ENCODE data around the gene ACOT2.
"Not testable (repeated sequence)": the region's sequence is repeated elsewhere in the genome, so short reads cannot be mapped to it uniquely, and the experiment has no call there.

ACOT2 gene

DNA sequence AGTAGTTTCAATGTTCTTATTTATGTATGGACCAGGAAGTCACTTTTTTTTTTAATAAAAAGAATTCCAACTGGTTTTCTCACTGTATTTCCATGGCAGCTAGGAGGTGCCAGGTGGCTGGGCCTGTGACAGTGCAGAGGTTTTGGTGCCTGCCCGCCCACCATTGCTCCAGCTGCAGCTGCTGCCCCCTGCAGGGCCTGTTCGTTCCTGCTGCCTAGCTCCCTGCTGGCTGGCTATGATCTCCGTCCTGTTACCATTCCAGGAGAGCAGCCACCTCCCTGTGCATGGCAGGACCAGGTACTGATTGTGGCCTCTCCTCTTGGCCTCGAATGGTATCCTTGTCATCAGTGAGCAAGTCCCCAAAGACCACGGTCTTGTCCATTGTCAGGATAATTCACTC lies 30.0 kb upstream of the ACOT2 start:
- H3K27me3 ChIP-seq (ENCODE audit: control insufficient read depth, low read length); H3K4me1 ChIP-seq (ENCODE audit: control insufficient read depth, low read length); H3K4me2 ChIP-seq (ENCODE audit: low read length); H3F3A ChIP-seq (ENCODE audit: control insufficient read depth, insufficient read depth); H3K4me3 ChIP-seq (ENCODE audit: low read length); H3K27ac ChIP-seq (ENCODE audit: low read depth, low read length); H3K9me2 ChIP-seq (replicated peaks; ENCODE audit: control insufficient read depth, low read length); H3K36me3 ChIP-seq (ENCODE audit: control insufficient read depth, low read length); H3K9me3 ChIP-seq (ENCODE audit: control insufficient read depth, insufficient read depth, low read length); H3K79me2 ChIP-seq (ENCODE audit: control insufficient read depth, low read length); H4K20me1 ChIP-seq (ENCODE audit: control insufficient read depth, insufficient read depth, low read depth, low read length): not testable (repeated sequence)
- TF ChIP-seq, protein P1, sequence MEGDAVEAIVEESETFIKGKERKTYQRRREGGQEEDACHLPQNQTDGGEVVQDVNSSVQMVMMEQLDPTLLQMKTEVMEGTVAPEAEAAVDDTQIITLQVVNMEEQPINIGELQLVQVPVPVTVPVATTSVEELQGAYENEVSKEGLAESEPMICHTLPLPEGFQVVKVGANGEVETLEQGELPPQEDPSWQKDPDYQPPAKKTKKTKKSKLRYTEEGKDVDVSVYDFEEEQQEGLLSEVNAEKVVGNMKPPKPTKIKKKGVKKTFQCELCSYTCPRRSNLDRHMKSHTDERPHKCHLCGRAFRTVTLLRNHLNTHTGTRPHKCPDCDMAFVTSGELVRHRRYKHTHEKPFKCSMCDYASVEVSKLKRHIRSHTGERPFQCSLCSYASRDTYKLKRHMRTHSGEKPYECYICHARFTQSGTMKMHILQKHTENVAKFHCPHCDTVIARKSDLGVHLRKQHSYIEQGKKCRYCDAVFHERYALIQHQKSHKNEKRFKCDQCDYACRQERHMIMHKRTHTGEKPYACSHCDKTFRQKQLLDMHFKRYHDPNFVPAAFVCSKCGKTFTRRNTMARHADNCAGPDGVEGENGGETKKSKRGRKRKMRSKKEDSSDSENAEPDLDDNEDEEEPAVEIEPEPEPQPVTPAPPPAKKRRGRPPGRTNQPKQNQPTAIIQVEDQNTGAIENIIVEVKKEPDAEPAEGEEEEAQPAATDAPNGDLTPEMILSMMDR (IDR thresholded peaks at IDR 0.05; ENCODE audit: low read depth, low read length, poor library complexity, severe bottlenecking), result peak; percentile 66

DNA sequence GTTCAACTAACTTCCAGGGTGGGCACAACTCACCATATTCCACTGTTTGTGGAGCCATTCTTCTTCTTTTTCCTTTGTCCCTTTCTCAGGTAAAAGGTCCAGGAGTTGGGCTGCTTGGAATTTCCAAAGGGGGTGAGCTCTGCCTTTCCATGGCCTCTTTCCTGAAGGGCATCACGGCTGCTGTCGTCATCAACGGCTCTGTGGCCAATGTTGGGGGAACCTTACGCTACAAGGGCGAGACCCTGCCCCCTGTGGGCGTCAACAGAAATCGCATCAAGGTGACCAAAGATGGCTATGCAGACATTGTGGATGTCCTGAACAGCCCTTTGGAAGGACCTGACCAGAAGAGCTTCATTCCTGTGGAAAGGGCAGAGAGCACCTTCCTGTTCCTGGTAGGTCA lies 26.1 kb upstream of the ACOT2 start:
- not testable (repeated sequence) for H3K9me3 ChIP-seq (ENCODE audit: control insufficient read depth, insufficient read depth, low read length); H3K4me3 ChIP-seq (ENCODE audit: low read length); H4K20me1 ChIP-seq (ENCODE audit: control insufficient read depth, insufficient read depth, low read depth, low read length); H3K79me2 ChIP-seq (ENCODE audit: control insufficient read depth, low read length); H3K9me2 ChIP-seq (replicated peaks; ENCODE audit: control insufficient read depth, low read length); H3K4me1 ChIP-seq (ENCODE audit: control insufficient read depth, low read length); H3K27ac ChIP-seq (ENCODE audit: low read depth, low read length); H3K4me2 ChIP-seq (ENCODE audit: low read length); H3K27me3 ChIP-seq (ENCODE audit: control insufficient read depth, low read length); H3F3A ChIP-seq (ENCODE audit: control insufficient read depth, insufficient read depth); H3K36me3 ChIP-seq (ENCODE audit: control insufficient read depth, low read length)
- TF ChIP-seq, protein P1 (IDR thresholded peaks at IDR 0.05; ENCODE audit: low read depth, low read length, poor library complexity, severe bottlenecking), result peak; percentile 11

DNA sequence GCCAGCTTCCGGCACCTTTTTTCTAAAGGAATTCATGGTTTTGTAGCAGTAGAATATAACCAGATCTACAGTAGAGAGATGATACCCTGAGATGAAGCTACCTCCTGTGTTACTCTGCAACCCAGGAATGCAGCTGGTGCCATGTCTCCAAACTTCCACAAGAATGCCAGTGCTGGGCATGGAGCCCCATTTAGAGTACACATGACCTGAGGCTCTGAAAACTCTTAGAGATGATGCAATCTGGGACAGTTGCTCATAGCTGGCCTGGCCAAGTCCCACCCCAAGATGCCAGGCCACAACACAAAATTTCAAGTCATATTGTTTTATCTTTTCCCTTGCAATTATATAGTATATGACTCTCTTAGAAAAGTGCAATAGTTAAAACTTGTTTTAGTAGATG lies 23.7 kb upstream of the ACOT2 start:
- H3K27me3 ChIP-seq (ENCODE audit: control insufficient read depth, low read length); H3K9me3 ChIP-seq (ENCODE audit: control insufficient read depth, insufficient read depth, low read length); H3K9me2 ChIP-seq (replicated peaks; ENCODE audit: control insufficient read depth, low read length); H3K79me2 ChIP-seq (ENCODE audit: control insufficient read depth, low read length); H3K27ac ChIP-seq (ENCODE audit: low read depth, low read length); H3K36me3 ChIP-seq (ENCODE audit: control insufficient read depth, low read length); H3F3A ChIP-seq (ENCODE audit: control insufficient read depth, insufficient read depth); H4K20me1 ChIP-seq (ENCODE audit: control insufficient read depth, insufficient read depth, low read depth, low read length); H3K4me3 ChIP-seq (ENCODE audit: low read length); H3K4me1 ChIP-seq (ENCODE audit: control insufficient read depth, low read length); H3K4me2 ChIP-seq (ENCODE audit: low read length): not testable (repeated sequence)

DNA sequence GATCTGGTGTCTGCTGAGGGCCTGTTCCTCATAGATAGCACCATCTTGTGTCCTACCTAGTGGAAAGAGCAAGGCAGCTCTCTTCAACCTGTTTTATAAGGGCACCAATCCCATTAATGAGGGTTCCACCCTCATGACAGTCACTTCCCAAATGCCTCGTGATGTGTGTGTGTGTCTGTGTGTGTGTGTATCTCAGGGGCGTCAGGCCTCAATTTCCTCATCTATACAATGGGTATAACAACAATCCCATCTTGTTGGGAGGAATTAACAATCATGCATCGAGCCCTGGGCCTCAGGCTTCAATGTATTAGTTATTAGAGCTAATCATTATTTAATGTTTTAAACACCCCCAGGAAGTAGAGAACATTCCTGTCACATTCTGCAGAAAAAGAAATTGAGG lies 19.9 kb upstream of the ACOT2 start:
- H3K4me1 ChIP-seq (ENCODE audit: control insufficient read depth, low read length); H3F3A ChIP-seq (ENCODE audit: control insufficient read depth, insufficient read depth); H4K20me1 ChIP-seq (ENCODE audit: control insufficient read depth, insufficient read depth, low read depth, low read length); H3K4me3 ChIP-seq (ENCODE audit: low read length); H3K27me3 ChIP-seq (ENCODE audit: control insufficient read depth, low read length); H3K27ac ChIP-seq (ENCODE audit: low read depth, low read length); H3K36me3 ChIP-seq (ENCODE audit: control insufficient read depth, low read length); H3K9me3 ChIP-seq (ENCODE audit: control insufficient read depth, insufficient read depth, low read length); H3K79me2 ChIP-seq (ENCODE audit: control insufficient read depth, low read length); H3K4me2 ChIP-seq (ENCODE audit: low read length); H3K9me2 ChIP-seq (replicated peaks; ENCODE audit: control insufficient read depth, low read length): not testable (repeated sequence)

DNA sequence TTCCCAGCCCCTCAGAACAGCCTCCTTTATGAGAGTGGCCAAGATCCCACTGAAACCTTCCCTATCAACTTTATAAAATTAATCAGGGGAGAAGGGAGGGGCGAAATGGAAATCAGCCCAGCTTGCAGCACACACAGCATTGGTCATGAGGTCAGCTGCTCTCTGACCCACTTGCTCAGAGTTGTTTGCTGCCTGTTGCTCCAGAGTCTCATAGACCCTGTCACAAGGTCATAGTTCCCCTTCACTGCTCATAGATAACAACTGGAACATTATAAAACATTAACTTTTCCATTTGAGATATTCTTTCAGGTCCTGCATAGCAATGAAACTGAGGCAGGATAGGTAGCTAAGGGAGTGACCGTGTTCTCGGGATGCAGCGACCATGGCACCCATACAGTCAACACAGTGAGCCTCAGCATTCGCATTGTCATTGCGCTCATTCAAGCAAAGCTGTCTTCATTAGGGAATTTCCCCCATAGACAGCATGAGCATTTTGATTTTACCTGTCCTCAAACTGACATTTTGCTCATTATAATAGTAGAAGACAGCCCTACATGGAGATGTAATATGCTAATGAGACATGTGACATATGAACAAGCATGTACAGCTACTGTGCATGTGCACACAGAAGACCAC lies 19.0 kb upstream of the ACOT2 start:
- H3F3A ChIP-seq (ENCODE audit: control insufficient read depth, insufficient read depth); H3K79me2 ChIP-seq (ENCODE audit: control insufficient read depth, low read length); H3K36me3 ChIP-seq (ENCODE audit: control insufficient read depth, low read length); H4K20me1 ChIP-seq (ENCODE audit: control insufficient read depth, insufficient read depth, low read depth, low read length); H3K4me2 ChIP-seq (ENCODE audit: low read length); H3K4me3 ChIP-seq (ENCODE audit: low read length); H3K9me2 ChIP-seq (replicated peaks; ENCODE audit: control insufficient read depth, low read length); H3K9me3 ChIP-seq (ENCODE audit: control insufficient read depth, insufficient read depth, low read length); H3K27me3 ChIP-seq (ENCODE audit: control insufficient read depth, low read length); H3K4me1 ChIP-seq (ENCODE audit: control insufficient read depth, low read length); H3K27ac ChIP-seq (ENCODE audit: low read depth, low read length): not testable (repeated sequence)

Data from DOHH2 (cell line).